Measurements from ENCODE around the gene SLF2.

GRCh38 chr10:100993986-100994708 lies 81.4 kb downstream of the SLF2 start:
- TF ChIP-seq CTCF (IDR thresholded peaks at IDR 0.05) = peak; percentile 70 to 80 (median 76)
- no peak for TF ChIP-seq POLR2A (IDR thresholded peaks at IDR 0.05)
